ENCODE results near the gene PARVG.

The PARVG gene

GRCh38 chr22:44247923-44248892 lies 67.5 kb downstream of the PARVG start:
- no peak for DNase-seq

GRCh38 chr22:44248926-44249325 lies 68.2 kb downstream of the PARVG start:
- DNase-seq = no peak

GRCh38 chr22:44249376-44250147 lies 68.8 kb downstream of the PARVG start:
- DNase-seq = no peak

GRCh38 chr22:44254811-44255210 lies 74.1 kb downstream of the PARVG start:
- no peak for DNase-seq

GRCh38 chr22:44256085-44256484 lies 75.4 kb downstream of the PARVG start:
- DNase-seq = no peak

- no peak for DNase-seq
These were observed 76.1 kb downstream of the PARVG start for GRCh38 chr22:44256556-44257485.

Data from fibroblast of upper back skin (primary cell).